Stimulated activated CD4-positive, alpha-beta T cell treated with anti-CD3 and anti-CD28 coated beads, Interleukin-4, amount 100 ng/mL, for 48 hours (primary cell): ENCODE results near the gene KLHL40.

Experiments
- DNase-seq, 2 donors: peaks; one replicate each; pipeline ENCODE4 v3.0.0-alpha.2; 2020; ENCODE audit warnings: low read depth in 2 of 2

KLHL40 gene

GRCh38 chr3:42656680-42657610 is 28.4 kb upstream of the KLHL40 start:
- no peak for DNase-seq

- no peak for DNase-seq
Measured at GRCh38 chr3:42657675-42658074, 27.7 kb upstream of the KLHL40 start.

GRCh38 chr3:42658091-42658770 is 27.1 kb upstream of the KLHL40 start:
- no peak for DNase-seq

- DNase-seq = no peak
Measured at GRCh38 chr3:42658771-42659390, 26.5 kb upstream of the KLHL40 start.

GRCh38 chr3:42659451-42660130 is 25.7 kb upstream of the KLHL40 start:
- no peak for DNase-seq

- DNase-seq = no peak
Measured at GRCh38 chr3:42660131-42660715, 25.1 kb upstream of the KLHL40 start.

- no peak for DNase-seq
Measured at GRCh38 chr3:42660898-42661297, 24.4 kb upstream of the KLHL40 start.

GRCh38 chr3:42661593-42662022 is 23.7 kb upstream of the KLHL40 start:
- no peak for DNase-seq

- no peak for DNase-seq
Measured at GRCh38 chr3:42662037-42662812, 23.1 kb upstream of the KLHL40 start.

GRCh38 chr3:42662813-42663535 is 22.4 kb upstream of the KLHL40 start:
- DNase-seq = no peak

GRCh38 chr3:42663581-42664437 is 21.5 kb upstream of the KLHL40 start:
- no peak for DNase-seq

- DNase-seq = no peak
Measured at GRCh38 chr3:42664438-42664803, 20.9 kb upstream of the KLHL40 start.

- no peak for DNase-seq
Measured at GRCh38 chr3:42665050-42665878, 20.1 kb upstream of the KLHL40 start.

GRCh38 chr3:42666022-42666421 is 19.3 kb upstream of the KLHL40 start:
- no peak for DNase-seq

GRCh38 chr3:42666577-42666998 is 18.7 kb upstream of the KLHL40 start:
- DNase-seq = no peak

- DNase-seq = no peak
Measured at GRCh38 chr3:42667096-42667522, 18.2 kb upstream of the KLHL40 start.

- DNase-seq = no peak
Measured at GRCh38 chr3:42667523-42668412, 17.6 kb upstream of the KLHL40 start.
